HG03039 (cell line): ENCODE measurements around the gene TMEM240.
"Not testable (repeated sequence)": the region's sequence is repeated elsewhere in the genome, so short reads cannot be mapped to it uniquely, and the experiment has no call there.

Experiments
- ATAC-seq: cut with Tn5 transposase; IDR thresholded peaks from one replicate; pipeline ENCODE4 v1.9.1; 2021; ENCODE audit warnings: mild to moderate bottlenecking, moderate library complexity; ENCODE audit not compliant: unreplicated experiment

Gene TMEM240

GRCh38 chr1:1558591-1558990, 18.2 kb upstream of the TMEM240 start:
- ATAC-seq, result no peak

GRCh38 chr1:1557688-1558087, 17.3 kb upstream of the TMEM240 start:
- ATAC-seq, result not testable (repeated sequence)

- ATAC-seq, result not testable (repeated sequence)
Observed at GRCh38 chr1:1556961-1557360, 16.5 kb upstream of the TMEM240 start.

- ATAC-seq, result no peak
Observed at GRCh38 chr1:1556505-1556904, 16.1 kb upstream of the TMEM240 start.

GRCh38 chr1:1554926-1555915, 14.8 kb upstream of the TMEM240 start:
- ATAC-seq, result no peak

- ATAC-seq, result no peak
Observed at GRCh38 chr1:1554550-1554925, 14.1 kb upstream of the TMEM240 start.

- ATAC-seq, result no peak
Observed at GRCh38 chr1:1553821-1554494, 13.5 kb upstream of the TMEM240 start.

GRCh38 chr1:1552263-1552639, 11.8 kb upstream of the TMEM240 start:
- ATAC-seq, result no peak

- ATAC-seq, result no peak
Observed at GRCh38 chr1:1551524-1552262, 11.3 kb upstream of the TMEM240 start.

GRCh38 chr1:1550591-1551432, 10.4 kb upstream of the TMEM240 start:
- no peak for ATAC-seq

GRCh38 chr1:1550087-1550486, 9.7 kb upstream of the TMEM240 start:
- ATAC-seq, result no peak

GRCh38 chr1:1548591-1548990, 8.2 kb upstream of the TMEM240 start:
- no peak for ATAC-seq

GRCh38 chr1:1547476-1547875, 7.1 kb upstream of the TMEM240 start:
- ATAC-seq, result no peak

GRCh38 chr1:1547011-1547410, 6.6 kb upstream of the TMEM240 start:
- no peak for ATAC-seq

- no peak for ATAC-seq
Observed at GRCh38 chr1:1545946-1546737, 5.7 kb upstream of the TMEM240 start.

- no peak for ATAC-seq
Observed at GRCh38 chr1:1544544-1544943, 4.1 kb upstream of the TMEM240 start.

- no peak for ATAC-seq
Observed at GRCh38 chr1:1543706-1544099, 3.3 kb upstream of the TMEM240 start.

GRCh38 chr1:1542766-1543705, 2.6 kb upstream of the TMEM240 start:
- ATAC-seq, result no peak
